ENCODE results near the gene GRIPAP1.

The GRIPAP1 gene

DNA sequence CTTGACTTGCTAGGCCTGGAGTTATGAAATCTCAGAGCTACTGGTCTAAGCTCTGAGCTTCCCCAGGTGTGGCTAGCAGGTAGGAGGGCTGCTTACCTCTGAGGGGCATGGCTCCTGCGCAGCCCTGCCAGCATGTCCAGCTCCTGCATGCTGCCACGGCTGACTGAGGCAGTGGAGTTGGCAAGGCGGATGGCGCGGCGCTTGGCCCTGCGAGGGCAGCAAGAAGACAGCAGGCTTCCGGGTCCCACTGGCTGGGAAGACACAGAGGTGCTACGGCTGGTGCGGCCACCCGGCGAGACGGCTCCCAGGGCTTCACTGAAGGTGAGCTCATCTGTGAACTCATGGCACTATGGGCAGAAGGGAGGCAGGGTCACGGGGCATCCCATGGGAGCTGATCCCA lies 36.1 kb downstream of the GRIPAP1 start:
- no peak for TF ChIP-seq EZH2phosphoT487 (IDR thresholded peaks at IDR 0.05; ENCODE audit: low read length)
- no peak for TF ChIP-seq EZH2 (optimal IDR thresholded peaks at IDR 0.05; ENCODE audit: low read depth, low read length)
- TF ChIP-seq, protein P1, sequence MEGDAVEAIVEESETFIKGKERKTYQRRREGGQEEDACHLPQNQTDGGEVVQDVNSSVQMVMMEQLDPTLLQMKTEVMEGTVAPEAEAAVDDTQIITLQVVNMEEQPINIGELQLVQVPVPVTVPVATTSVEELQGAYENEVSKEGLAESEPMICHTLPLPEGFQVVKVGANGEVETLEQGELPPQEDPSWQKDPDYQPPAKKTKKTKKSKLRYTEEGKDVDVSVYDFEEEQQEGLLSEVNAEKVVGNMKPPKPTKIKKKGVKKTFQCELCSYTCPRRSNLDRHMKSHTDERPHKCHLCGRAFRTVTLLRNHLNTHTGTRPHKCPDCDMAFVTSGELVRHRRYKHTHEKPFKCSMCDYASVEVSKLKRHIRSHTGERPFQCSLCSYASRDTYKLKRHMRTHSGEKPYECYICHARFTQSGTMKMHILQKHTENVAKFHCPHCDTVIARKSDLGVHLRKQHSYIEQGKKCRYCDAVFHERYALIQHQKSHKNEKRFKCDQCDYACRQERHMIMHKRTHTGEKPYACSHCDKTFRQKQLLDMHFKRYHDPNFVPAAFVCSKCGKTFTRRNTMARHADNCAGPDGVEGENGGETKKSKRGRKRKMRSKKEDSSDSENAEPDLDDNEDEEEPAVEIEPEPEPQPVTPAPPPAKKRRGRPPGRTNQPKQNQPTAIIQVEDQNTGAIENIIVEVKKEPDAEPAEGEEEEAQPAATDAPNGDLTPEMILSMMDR (IDR thresholded peaks at IDR 0.05; ENCODE audit: low read length), result no peak
- no peak overlapping the region for H3K4me2 ChIP-seq (ENCODE audit: low read depth, low read length)

DNA sequence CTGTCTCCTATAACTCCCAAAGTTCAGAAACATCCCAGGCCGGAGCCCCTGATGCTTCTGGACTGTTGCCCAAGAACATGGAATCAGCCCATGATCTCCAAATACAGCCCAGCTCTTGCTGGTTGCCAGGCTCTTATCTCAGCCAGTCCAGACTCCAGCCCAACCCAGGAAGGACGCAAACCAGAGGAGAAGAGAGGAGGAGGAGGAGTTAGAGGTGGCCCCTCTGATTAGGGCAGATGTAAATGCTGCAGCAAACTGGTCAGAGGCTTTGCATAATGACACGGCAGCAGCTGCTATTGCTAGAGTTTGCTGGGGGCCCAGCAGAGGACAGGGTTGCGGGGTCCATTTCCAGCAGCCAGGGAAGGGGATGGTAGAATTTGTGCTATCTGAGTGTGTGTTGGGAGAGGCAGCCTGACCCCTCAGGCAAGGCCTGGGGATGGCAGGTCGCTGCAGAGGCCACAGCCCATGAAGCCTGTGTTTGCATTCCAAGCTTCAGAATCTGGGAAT lies 40.4 kb downstream of the GRIPAP1 start:
- peaks cover 3% of the 10 kb centered on the region for H3F3A ChIP-seq (ENCODE audit: insufficient read depth, low read length)
- no peaks in the 10 kb centered on the region for H4K20me1 ChIP-seq (ENCODE audit: insufficient read depth, low read length)
- no peak overlapping the region for H3K4me2 ChIP-seq (ENCODE audit: low read depth, low read length)
- peaks cover 9% of the 10 kb centered on the region for H3K79me2 ChIP-seq (ENCODE audit: low read length)
- H3K9ac ChIP-seq (ENCODE audit: low read length), result no peak overlapping the region
- no peaks in the 10 kb centered on the region for H3K9me3 ChIP-seq (replicated peaks; ENCODE audit: insufficient read depth, low read length)
- no peak overlapping the region for H3K4me3 ChIP-seq (ENCODE audit: low read length)
- TF ChIP-seq EZH2 (optimal IDR thresholded peaks at IDR 0.05; ENCODE audit: low read depth, low read length), result no peak
- TF ChIP-seq EZH2phosphoT487 (IDR thresholded peaks at IDR 0.05; ENCODE audit: low read length), result no peak
- TF ChIP-seq, protein P1 (IDR thresholded peaks at IDR 0.05; ENCODE audit: low read length), result no peak
- no peaks in the 10 kb centered on the region for H3K27me3 ChIP-seq (replicated peaks; ENCODE audit: insufficient read depth, low read length)
- H3K9me2 ChIP-seq (replicated peaks; ENCODE audit: insufficient read depth, low read length), result no peaks in the 10 kb centered on the region
- DNase-seq, result no peak
- H3K27ac ChIP-seq (ENCODE audit: low read length), result no peak overlapping the region
- H2AFZ ChIP-seq (ENCODE audit: low read length), result no peak overlapping the region
- H3K4me1 ChIP-seq (ENCODE audit: low read length), result peaks cover 15% of the 10 kb centered on the region; the same call in 1 of the 2 replicates
- no peaks in the 10 kb centered on the region for H3K36me3 ChIP-seq (replicated peaks; ENCODE audit: insufficient read depth, low read length)

More for the DNA sequence above, 36.1 kb downstream of the GRIPAP1 start:
- Histone ChIP-seq H3K9ac (ENCODE audit: low read length) (no peak overlapping the region), H4K20me1 (ENCODE audit: insufficient read depth, low read length) (no peaks in the 10 kb centered on the region), H3K4me1 (ENCODE audit: low read length) (no peaks in the 10 kb centered on the region), H3F3A (ENCODE audit: insufficient read depth, low read length) (no peaks in the 10 kb centered on the region), H3K4me3 (ENCODE audit: low read length) (no peak overlapping the region), H3K36me3 (replicated peaks; ENCODE audit: insufficient read depth, low read length) (no peaks in the 10 kb centered on the region), H3K9me3 (replicated peaks; ENCODE audit: insufficient read depth, low read length) (no peaks in the 10 kb centered on the region), H3K79me2 (ENCODE audit: low read length) (no peaks in the 10 kb centered on the region), H2AFZ (ENCODE audit: low read length) (no peak overlapping the region), H3K27me3 (replicated peaks; ENCODE audit: insufficient read depth, low read length) (no peaks in the 10 kb centered on the region), H3K9me2 (replicated peaks; ENCODE audit: insufficient read depth, low read length) (no peaks in the 10 kb centered on the region), H3K27ac (ENCODE audit: low read length) (no peak overlapping the region)
- no peak for DNase-seq

DNA sequence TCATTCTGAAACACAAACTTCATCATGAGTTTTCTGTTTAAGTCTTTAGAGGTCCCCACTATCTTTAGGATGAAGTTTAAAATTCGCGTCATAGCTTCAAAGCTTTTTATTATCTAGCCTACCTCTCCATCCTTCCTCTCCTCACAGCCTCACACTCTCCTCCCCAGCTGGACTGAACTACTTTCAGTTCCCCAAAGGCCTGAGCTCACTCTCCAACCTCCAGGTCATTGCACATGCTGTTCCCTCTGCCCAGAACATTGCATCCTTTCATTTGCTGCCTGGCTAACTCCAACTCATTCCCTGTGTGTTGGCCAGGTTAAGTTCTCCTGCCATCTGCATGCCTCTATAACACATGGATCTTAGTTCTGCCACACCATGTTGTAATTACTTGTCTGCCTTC lies 41.8 kb downstream of the GRIPAP1 start:
- Histone ChIP-seq H3F3A (ENCODE audit: insufficient read depth, low read length) (peaks cover 3% of the 10 kb centered on the region), H3K4me3 (ENCODE audit: low read length) (no peak overlapping the region), H2AFZ (ENCODE audit: low read length) (no peak overlapping the region), H3K27me3 (replicated peaks; ENCODE audit: insufficient read depth, low read length) (no peaks in the 10 kb centered on the region), H3K9me3 (replicated peaks; ENCODE audit: insufficient read depth, low read length) (no peaks in the 10 kb centered on the region), H3K79me2 (ENCODE audit: low read length) (peaks cover 23% of the 10 kb centered on the region), H3K36me3 (replicated peaks; ENCODE audit: insufficient read depth, low read length) (no peaks in the 10 kb centered on the region), H4K20me1 (ENCODE audit: insufficient read depth, low read length) (no peaks in the 10 kb centered on the region), H3K27ac (ENCODE audit: low read length) (no peak overlapping the region), H3K4me2 (ENCODE audit: low read depth, low read length) (no peak overlapping the region), H3K9ac (ENCODE audit: low read length) (no peak overlapping the region), H3K9me2 (replicated peaks; ENCODE audit: insufficient read depth, low read length) (no peaks in the 10 kb centered on the region), H3K4me1 (ENCODE audit: low read length) (peaks cover 22% of the 10 kb centered on the region; the same call in 1 of the 2 replicates)
- TF ChIP-seq, protein P1 (IDR thresholded peaks at IDR 0.05; ENCODE audit: low read length), result no peak
- no peak for TF ChIP-seq EZH2 (optimal IDR thresholded peaks at IDR 0.05; ENCODE audit: low read depth, low read length)
- TF ChIP-seq EZH2phosphoT487 (IDR thresholded peaks at IDR 0.05; ENCODE audit: low read length), result no peak
- no peak for DNase-seq

Data from MM.1S (cell line).